ENCODE results near the gene DYNLL2.

Gene DYNLL2

GRCh38 chr17:58082341-58082869 lies 814 bp upstream of the DYNLL2 start:
- H3K4me3 ChIP-seq (replicated peaks; ENCODE audit: low read depth, low read length): no peak overlapping the region; the same call in 1 of the 2 replicates
- TF ChIP-seq CTCF (IDR thresholded peaks at IDR 0.05; ENCODE audit: low read depth, low read length, missing control alignments): no peak
- DNase-seq (ENCODE audit: extremely low read depth, low read depth): no peak

GRCh38 chr17:58083491-58084316 lies 485 bp downstream of the DYNLL2 start:
- H3K4me3 ChIP-seq (replicated peaks; ENCODE audit: low read depth, low read length): peak overlapping the region; percentile 88
- DNase-seq (ENCODE audit: extremely low read depth, low read depth): no peak
- no peak for TF ChIP-seq CTCF (IDR thresholded peaks at IDR 0.05; ENCODE audit: low read depth, low read length, missing control alignments)

GRCh38 chr17:58084317-58084981 lies 1.2 kb downstream of the DYNLL2 start:
- peak; percentile 17 for TF ChIP-seq CTCF (IDR thresholded peaks at IDR 0.05; ENCODE audit: low read depth, low read length, missing control alignments)

GRCh38 chr17:58085039-58085715 lies 2.0 kb downstream of the DYNLL2 start:
- TF ChIP-seq CTCF (IDR thresholded peaks at IDR 0.05; ENCODE audit: low read depth, low read length, missing control alignments): no peak
- DNase-seq (ENCODE audit: extremely low read depth, low read depth): no peak
- peak overlapping the region; percentile 88 for H3K4me3 ChIP-seq (replicated peaks; ENCODE audit: low read depth, low read length)

More at GRCh38 chr17:58084317-58084981, 1.2 kb downstream of the DYNLL2 start:
- no peak for DNase-seq (ENCODE audit: extremely low read depth, low read depth)
- H3K4me3 ChIP-seq (replicated peaks; ENCODE audit: low read depth, low read length): peak overlapping the region; percentile 88

- no peak for TF ChIP-seq CTCF (IDR thresholded peaks at IDR 0.05; ENCODE audit: low read depth, low read length, missing control alignments)
- no peak overlapping the region for H3K4me3 ChIP-seq (replicated peaks; ENCODE audit: low read depth, low read length)
- no peak for DNase-seq (ENCODE audit: extremely low read depth, low read depth)
Measured at GRCh38 chr17:58086953-58087352, 3.7 kb downstream of the DYNLL2 start.

- TF ChIP-seq CTCF (IDR thresholded peaks at IDR 0.05; ENCODE audit: low read depth, low read length, missing control alignments): no peak
- H3K4me3 ChIP-seq (replicated peaks; ENCODE audit: low read depth, low read length): no peak overlapping the region
- no peak for DNase-seq (ENCODE audit: extremely low read depth, low read depth)
Measured at GRCh38 chr17:58088624-58089023, 5.4 kb downstream of the DYNLL2 start.

Measured in HFF-Myc (cell line).